ENCODE measurements around the gene TOP3B.
A peak's percentile ranks its signal among the peaks of the same experiment; 100 is the strongest.
"Not testable (repeated sequence)": the region's sequence is repeated elsewhere in the genome, so short reads cannot be mapped to it uniquely, and the experiment has no call there.

Gene TOP3B

GRCh38 chr22:21943571-21944448, 38.8 kb downstream of the TOP3B start:
- DNase-seq (ENCODE audit: insufficient read length, low spot score) = no peak
- TF ChIP-seq POLR2A (IDR thresholded peaks at IDR 0.05; ENCODE audit: low read depth, low read length) (no peak), POLR2AphosphoS5 (IDR thresholded peaks at IDR 0.05; ENCODE audit: low read depth, low read length) (no peak)
- FAIRE-seq = no peak

GRCh38 chr22:21942407-21943343, 39.9 kb downstream of the TOP3B start:
- no peak for FAIRE-seq
- no peak for DNase-seq (ENCODE audit: insufficient read length, low spot score)
- TF ChIP-seq PAX5 (IDR thresholded peaks at IDR 0.05; ENCODE audit: insufficient read depth, low read length, severe bottlenecking) = no peak

- no peak for FAIRE-seq
- no peak for TF ChIP-seq PAX5 (IDR thresholded peaks at IDR 0.05; ENCODE audit: insufficient read depth, low read length, severe bottlenecking)
- no peak for TF ChIP-seq SPI1 (IDR thresholded peaks at IDR 0.05; ENCODE audit: low read depth, low read length)
- no peak for TF ChIP-seq TAF1 (IDR thresholded peaks at IDR 0.05; ENCODE audit: low read depth, low read length)
- TF ChIP-seq POU2F2 (IDR thresholded peaks at IDR 0.05; ENCODE audit: low read depth, low read length) = no peak
- TF ChIP-seq POLR2AphosphoS5 (IDR thresholded peaks at IDR 0.05; ENCODE audit: low read depth, low read length) = no peak
- TF ChIP-seq POLR2A (IDR thresholded peaks at IDR 0.05; ENCODE audit: low read depth, low read length) = no peak
- DNase-seq (ENCODE audit: insufficient read length, low spot score) = no peak
Measured at GRCh38 chr22:21941921-21942320, 40.7 kb downstream of the TOP3B start.

- DNase-seq (ENCODE audit: insufficient read length, low spot score) = no peak
- FAIRE-seq = no peak
- TF ChIP-seq POLR2A (IDR thresholded peaks at IDR 0.05; ENCODE audit: low read depth, low read length) (no peak), TAF1 (IDR thresholded peaks at IDR 0.05; ENCODE audit: low read depth, low read length) (no peak), POLR2AphosphoS5 (IDR thresholded peaks at IDR 0.05; ENCODE audit: low read depth, low read length) (no peak), SPI1 (IDR thresholded peaks at IDR 0.05; ENCODE audit: low read depth, low read length) (no peak)
Measured at GRCh38 chr22:21940521-21940920, 42.1 kb downstream of the TOP3B start.

- not testable (repeated sequence) for DNase-seq (ENCODE audit: insufficient read length, low spot score); FAIRE-seq
Measured at GRCh38 chr22:21939935-21940334, 42.7 kb downstream of the TOP3B start.

- TF ChIP-seq POLR2A (IDR thresholded peaks at IDR 0.05; ENCODE audit: low read depth, low read length) (no peak), PAX5 (IDR thresholded peaks at IDR 0.05; ENCODE audit: insufficient read depth, low read length, severe bottlenecking) (no peak), SPI1 (IDR thresholded peaks at IDR 0.05; ENCODE audit: low read depth, low read length) (no peak), POLR2AphosphoS5 (IDR thresholded peaks at IDR 0.05; ENCODE audit: low read depth, low read length) (no peak), TAF1 (IDR thresholded peaks at IDR 0.05; ENCODE audit: low read depth, low read length) (no peak), POU2F2 (IDR thresholded peaks at IDR 0.05; ENCODE audit: low read depth, low read length) (no peak)
- FAIRE-seq (no peak), DNase-seq (ENCODE audit: insufficient read length, low spot score) (no peak)
Measured at GRCh38 chr22:21939461-21939913, 43.1 kb downstream of the TOP3B start.

GRCh38 chr22:21938906-21939305, 43.7 kb downstream of the TOP3B start:
- DNase-seq (ENCODE audit: insufficient read length, low spot score) = no peak
- no peak for TF ChIP-seq TAF1 (IDR thresholded peaks at IDR 0.05; ENCODE audit: low read depth, low read length)
- no peak for TF ChIP-seq SPI1 (IDR thresholded peaks at IDR 0.05; ENCODE audit: low read depth, low read length)
- no peak for TF ChIP-seq POLR2AphosphoS5 (IDR thresholded peaks at IDR 0.05; ENCODE audit: low read depth, low read length)
- TF ChIP-seq POU2F2 (IDR thresholded peaks at IDR 0.05; ENCODE audit: low read depth, low read length) = no peak
- TF ChIP-seq PAX5 (IDR thresholded peaks at IDR 0.05; ENCODE audit: insufficient read depth, low read length, severe bottlenecking) = no peak
- TF ChIP-seq POLR2A (IDR thresholded peaks at IDR 0.05; ENCODE audit: low read depth, low read length) = no peak
- no peak for FAIRE-seq

GRCh38 chr22:21938071-21938822, 44.3 kb downstream of the TOP3B start:
- TF ChIP-seq TAF1 (IDR thresholded peaks at IDR 0.05; ENCODE audit: low read depth, low read length) (peak; percentile 40; the same call in 1 of the 2 replicates), PAX5 (IDR thresholded peaks at IDR 0.05; ENCODE audit: insufficient read depth, low read length, severe bottlenecking) (no peak), POLR2AphosphoS5 (IDR thresholded peaks at IDR 0.05; ENCODE audit: low read depth, low read length) (0 out of 2 replicates have a peak, but pooled peaks have one; percentile 46), POU2F2 (IDR thresholded peaks at IDR 0.05; ENCODE audit: low read depth, low read length) (no peak), SPI1 (IDR thresholded peaks at IDR 0.05; ENCODE audit: low read depth, low read length) (no peak), POLR2A (IDR thresholded peaks at IDR 0.05; ENCODE audit: low read depth, low read length) (0 out of 2 replicates have a peak, but pooled peaks have one; percentile 41)
- DNase-seq (ENCODE audit: insufficient read length, low spot score) = peak; percentile 98
- FAIRE-seq = peak; percentile 97

GRCh38 chr22:21937821-21938070, 44.8 kb downstream of the TOP3B start:
- DNase-seq (ENCODE audit: insufficient read length, low spot score) (no peak), FAIRE-seq (no peak)
- TF ChIP-seq POU2F2 (IDR thresholded peaks at IDR 0.05; ENCODE audit: low read depth, low read length) (no peak), TAF1 (IDR thresholded peaks at IDR 0.05; ENCODE audit: low read depth, low read length) (no peak), PAX5 (IDR thresholded peaks at IDR 0.05; ENCODE audit: insufficient read depth, low read length, severe bottlenecking) (no peak), SPI1 (IDR thresholded peaks at IDR 0.05; ENCODE audit: low read depth, low read length) (no peak), POLR2A (IDR thresholded peaks at IDR 0.05; ENCODE audit: low read depth, low read length) (no peak), POLR2AphosphoS5 (IDR thresholded peaks at IDR 0.05; ENCODE audit: low read depth, low read length) (no peak)
